HFF-Myc (cell line): ENCODE measurements around the gene AHSP.

Experiments used
- DNase-seq: peaks from one replicate; pipeline ENCODE4 v3.0.0-alpha.2; 2011; ENCODE audit warnings: low read depth; ENCODE audit errors: extremely low read depth
- H3K4me3 ChIP-seq: replicated peaks from 2 replicates; pipeline ENCODE4 v1.5.1; 2011; ENCODE audit warnings: low read depth, mild to moderate bottlenecking, control low read depth, low read length
- TF ChIP-seq, protein P1 (sequence below): IDR thresholded peaks from 2 replicates; pipeline ENCODE4 v1.5.1; 2012; ENCODE audit warnings: mild to moderate bottlenecking, low read depth, low read length, control low read depth; ENCODE audit errors: missing control alignments

Gene AHSP

DNA sequence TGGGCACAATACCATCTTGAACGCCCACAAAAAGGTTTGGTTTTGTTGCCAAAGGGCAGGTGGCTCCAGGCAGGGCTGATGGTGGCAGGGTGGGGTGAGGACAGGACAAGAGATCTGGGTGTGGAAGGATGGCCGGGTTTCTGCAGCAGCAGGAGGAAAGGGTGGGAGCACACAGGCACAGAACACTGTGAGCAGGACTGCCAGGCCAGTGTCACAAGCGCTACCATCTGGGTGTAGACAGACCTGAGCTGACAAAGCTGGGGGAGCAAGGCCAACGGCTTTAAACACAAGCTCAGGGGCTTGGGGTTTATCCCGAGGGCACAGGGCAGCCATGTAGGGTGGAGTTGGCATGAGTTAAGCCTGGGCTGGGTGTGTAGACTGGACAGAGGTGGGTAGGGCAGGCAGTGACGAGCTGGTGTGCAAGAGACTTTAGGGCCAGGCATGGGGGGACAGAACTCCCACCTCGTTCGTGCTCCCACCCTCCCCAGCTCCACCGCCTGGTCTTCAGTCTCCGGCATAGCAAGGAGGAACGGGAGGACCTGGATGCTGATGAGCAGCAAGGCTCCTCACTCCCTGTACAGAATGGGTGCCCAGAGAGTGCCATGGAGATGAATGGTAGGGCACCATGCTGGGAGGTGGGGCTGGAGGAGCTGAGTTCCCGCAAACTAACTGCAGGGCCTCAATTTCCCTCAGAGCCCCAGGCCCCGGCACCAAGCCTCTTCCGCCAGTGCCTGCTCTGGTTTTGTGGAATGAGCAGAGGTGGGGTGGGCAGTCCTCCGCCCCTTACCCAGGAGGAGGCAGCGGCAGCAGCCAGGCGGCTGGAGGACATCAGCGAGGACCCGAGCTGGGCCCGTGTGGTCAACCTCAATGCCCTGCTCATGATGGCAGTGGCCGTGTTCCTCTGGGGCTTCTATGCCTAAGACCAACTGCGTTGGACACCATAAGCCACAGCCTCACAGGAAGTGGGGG, 37.8 kb upstream of the AHSP start:
- TF ChIP-seq, protein P1, sequence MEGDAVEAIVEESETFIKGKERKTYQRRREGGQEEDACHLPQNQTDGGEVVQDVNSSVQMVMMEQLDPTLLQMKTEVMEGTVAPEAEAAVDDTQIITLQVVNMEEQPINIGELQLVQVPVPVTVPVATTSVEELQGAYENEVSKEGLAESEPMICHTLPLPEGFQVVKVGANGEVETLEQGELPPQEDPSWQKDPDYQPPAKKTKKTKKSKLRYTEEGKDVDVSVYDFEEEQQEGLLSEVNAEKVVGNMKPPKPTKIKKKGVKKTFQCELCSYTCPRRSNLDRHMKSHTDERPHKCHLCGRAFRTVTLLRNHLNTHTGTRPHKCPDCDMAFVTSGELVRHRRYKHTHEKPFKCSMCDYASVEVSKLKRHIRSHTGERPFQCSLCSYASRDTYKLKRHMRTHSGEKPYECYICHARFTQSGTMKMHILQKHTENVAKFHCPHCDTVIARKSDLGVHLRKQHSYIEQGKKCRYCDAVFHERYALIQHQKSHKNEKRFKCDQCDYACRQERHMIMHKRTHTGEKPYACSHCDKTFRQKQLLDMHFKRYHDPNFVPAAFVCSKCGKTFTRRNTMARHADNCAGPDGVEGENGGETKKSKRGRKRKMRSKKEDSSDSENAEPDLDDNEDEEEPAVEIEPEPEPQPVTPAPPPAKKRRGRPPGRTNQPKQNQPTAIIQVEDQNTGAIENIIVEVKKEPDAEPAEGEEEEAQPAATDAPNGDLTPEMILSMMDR = no peak
- no peak for DNase-seq
- H3K4me3 ChIP-seq = no peak overlapping the region

DNA sequence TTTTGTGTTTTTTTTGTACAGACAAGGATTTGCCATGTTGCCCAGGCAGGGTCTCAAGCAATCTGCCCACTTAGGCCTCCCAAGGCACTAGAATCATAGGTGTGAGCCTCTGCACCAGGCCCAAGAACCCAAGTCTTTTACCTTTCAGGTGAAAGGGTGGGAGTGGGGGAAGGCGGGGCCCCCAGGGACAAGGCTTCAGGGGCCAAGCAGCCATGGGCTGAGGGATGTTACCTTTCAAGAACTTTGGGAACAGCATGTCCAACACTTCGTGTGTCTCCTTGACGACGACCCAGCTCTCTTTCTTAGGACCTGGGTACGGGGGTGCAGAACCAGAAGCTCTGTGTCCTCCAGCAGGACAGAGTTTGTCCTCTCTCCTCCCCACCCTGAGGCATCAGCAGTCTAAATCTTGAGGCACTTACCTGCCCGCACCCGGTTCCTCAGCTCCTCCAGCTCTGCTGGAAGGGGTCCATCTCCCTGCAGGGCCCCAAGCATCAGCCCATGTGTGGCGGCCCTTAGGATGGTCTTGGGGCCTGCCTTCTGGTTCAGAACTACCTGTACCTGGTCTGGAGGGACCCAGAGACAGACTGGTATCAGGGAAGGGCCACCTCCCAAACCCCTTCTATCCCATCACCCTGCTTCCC, 35.8 kb upstream of the AHSP start:
- TF ChIP-seq, protein P1 = no peak
- no peak for DNase-seq
- H3K4me3 ChIP-seq = no peak overlapping the region

DNA sequence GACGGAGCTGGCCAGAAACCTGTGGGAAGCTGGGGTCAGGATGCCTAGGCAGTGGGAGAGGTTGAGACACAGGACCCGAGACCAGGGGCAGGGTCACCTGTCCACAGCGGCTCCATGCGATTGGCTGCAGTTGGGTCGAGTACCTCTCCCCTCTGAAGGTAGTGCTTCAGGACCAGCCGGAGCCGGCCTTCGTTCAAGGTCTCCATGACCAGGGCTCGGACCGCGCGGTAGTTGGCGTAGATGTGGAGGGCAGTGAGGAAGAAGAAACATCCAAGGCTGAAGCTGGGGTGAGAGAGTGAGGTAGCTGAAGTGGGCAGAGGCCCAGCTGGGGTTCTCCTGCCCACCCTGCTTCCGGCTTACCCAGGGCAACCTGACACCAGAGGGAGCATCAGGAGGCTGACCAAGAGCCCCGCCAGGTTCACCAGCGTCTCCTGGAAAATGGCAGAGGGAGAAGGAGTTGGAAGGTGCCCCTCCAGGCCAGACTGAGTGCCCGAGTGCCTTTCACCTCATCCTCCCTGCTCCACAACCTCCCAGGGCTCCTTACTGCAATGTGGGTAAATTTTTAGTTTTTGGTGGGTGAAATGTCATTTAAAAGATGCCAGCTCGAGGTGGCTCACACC, 34.1 kb upstream of the AHSP start:
- DNase-seq = no peak
- TF ChIP-seq, protein P1 = no peak
- H3K4me3 ChIP-seq = no peak overlapping the region

DNA sequence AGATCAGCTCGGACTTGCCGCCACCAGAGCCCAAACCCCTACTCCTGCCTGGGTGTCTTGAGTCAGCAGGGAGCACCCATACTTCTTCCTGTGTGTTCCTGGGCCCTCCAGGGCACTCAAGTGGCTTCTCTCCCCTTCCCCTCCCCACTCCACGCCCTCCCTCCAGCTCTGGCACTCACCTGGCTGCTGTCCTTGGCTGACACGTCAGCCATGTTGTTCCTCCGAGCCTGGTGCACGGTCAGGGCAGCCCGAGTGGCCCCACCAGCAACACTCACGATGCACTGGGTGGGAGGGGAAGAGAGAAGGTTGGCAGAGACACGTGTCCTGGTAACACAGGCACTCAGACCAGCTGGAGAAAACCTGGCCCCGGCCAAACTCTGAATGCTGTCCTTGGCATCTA, 31.0 kb upstream of the AHSP start:
- TF ChIP-seq, protein P1 = no peak
- no peak overlapping the region for H3K4me3 ChIP-seq
- DNase-seq = no peak

DNA sequence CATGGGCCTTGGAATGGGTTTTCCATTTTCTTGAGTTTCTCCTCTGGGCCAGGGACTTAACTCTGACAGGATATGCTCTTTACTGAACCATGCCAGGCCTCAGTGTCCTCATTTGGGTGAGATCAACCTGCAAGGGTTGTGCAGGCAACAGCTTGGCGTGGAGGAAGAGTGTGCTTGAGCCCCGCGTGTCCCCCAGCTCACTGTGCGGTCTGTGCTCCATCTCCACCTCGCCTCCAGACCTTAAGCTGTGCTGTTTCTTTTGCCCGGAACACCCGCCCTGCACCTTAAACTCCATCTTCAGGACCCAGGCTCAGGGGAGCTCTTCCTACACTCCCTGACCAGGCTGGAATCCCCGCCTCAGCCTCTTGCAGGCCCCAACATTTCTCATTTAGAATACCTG, 29.2 kb upstream of the AHSP start:
- TF ChIP-seq, protein P1 = no peak
- DNase-seq = no peak
- no peak overlapping the region for H3K4me3 ChIP-seq

DNA sequence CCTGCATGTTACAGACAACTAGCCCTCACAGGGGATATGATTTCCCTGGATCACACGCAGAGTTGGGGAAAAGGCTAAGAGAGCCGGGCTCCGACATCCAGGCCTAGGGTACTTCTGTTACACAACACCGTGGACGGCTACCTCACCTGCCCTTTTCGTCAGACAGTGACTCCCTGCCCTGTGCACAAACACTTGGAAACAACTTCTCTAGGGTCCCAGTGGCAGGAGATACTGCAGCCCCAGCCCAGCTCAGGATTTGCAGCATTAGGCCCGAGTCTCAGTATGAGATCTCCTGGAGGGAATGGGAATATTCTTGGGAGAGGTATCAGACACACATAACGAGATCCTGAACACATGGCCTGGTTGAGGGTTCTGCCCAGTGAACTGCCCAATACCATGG, 27.8 kb upstream of the AHSP start:
- TF ChIP-seq, protein P1 = no peak
- DNase-seq = no peak

More for the DNA sequence above, 27.8 kb upstream of the AHSP start:
- no peak overlapping the region for H3K4me3 ChIP-seq
